HFF-Myc (cell line): ENCODE data around the gene NODAL.

Experiments
- DNase-seq: peaks from one replicate; pipeline ENCODE4 v3.0.0-alpha.2; 2011; ENCODE audit warnings: low read depth; ENCODE audit errors: extremely low read depth
- H3K4me3 ChIP-seq: replicated peaks from 2 replicates; pipeline ENCODE4 v1.5.1; 2011; ENCODE audit warnings: low read depth, mild to moderate bottlenecking, control low read depth, low read length
- CTCF ChIP-seq: IDR thresholded peaks from 2 replicates; pipeline ENCODE4 v1.5.1; 2012; ENCODE audit warnings: mild to moderate bottlenecking, low read depth, low read length, control low read depth; ENCODE audit errors: missing control alignments

NODAL gene

GRCh38 chr10:70462349-70462984 lies 21.0 kb upstream of the NODAL start:
- no peak for TF ChIP-seq CTCF
- DNase-seq: no peak
- H3K4me3 ChIP-seq: no peak overlapping the region

- H3K4me3 ChIP-seq: no peak overlapping the region
- peak; percentile 31 for DNase-seq
- TF ChIP-seq CTCF: peak; percentile 87
Observed at GRCh38 chr10:70461397-70462348, 20.2 kb upstream of the NODAL start.

GRCh38 chr10:70459774-70460490 lies 18.5 kb upstream of the NODAL start:
- H3K4me3 ChIP-seq: no peak overlapping the region
- TF ChIP-seq CTCF: no peak
- DNase-seq: no peak

GRCh38 chr10:70459061-70459773 lies 17.7 kb upstream of the NODAL start:
- H3K4me3 ChIP-seq: no peak overlapping the region
- no peak for DNase-seq
- TF ChIP-seq CTCF: no peak

GRCh38 chr10:70458329-70459060 lies 17.0 kb upstream of the NODAL start:
- H3K4me3 ChIP-seq: no peak overlapping the region; the same call in 1 of the 2 replicates
- TF ChIP-seq CTCF: no peak
- no peak for DNase-seq
